Measurements from ENCODE around the gene ZNF831. TPM values are rescaled to one million over a fixed set of nuclear protein-coding genes. Genes with fewer than 3 reads are reported as not detected.

ZNF831 gene
- total RNA-seq, 1 donor, result not detected

DNA sequence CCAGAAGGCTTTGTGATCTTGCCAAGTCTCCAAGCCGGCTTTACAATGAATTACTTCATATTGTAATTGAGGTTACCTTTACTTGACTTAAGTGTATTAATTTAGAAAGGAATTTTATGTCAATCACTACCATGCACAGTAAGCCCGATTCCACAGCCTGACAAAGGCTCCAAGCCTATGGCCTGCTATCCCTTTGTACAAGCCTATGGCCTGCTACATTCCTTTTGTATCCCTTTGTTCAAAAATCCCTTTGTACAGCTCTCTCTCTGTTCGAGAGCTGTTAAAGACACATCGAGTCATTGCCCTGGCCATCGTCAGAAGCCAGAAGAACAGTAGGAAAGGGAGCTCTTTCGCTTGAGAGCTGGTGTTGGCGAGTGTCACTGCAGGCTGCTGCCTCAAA is 134.1 kb downstream of the ZNF831 start:
- no peaks in the 10 kb centered on the region for H3K79me2 ChIP-seq (ENCODE audit: insufficient read depth, low read length)
- H3K4me1 ChIP-seq (ENCODE audit: insufficient read depth, low read length), result no peaks in the 10 kb centered on the region
- H3K4me2 ChIP-seq (ENCODE audit: insufficient read depth, low read length), result no peak overlapping the region
- H2AFZ ChIP-seq (ENCODE audit: low read length), result no peak overlapping the region
- no peaks in the 10 kb centered on the region for H4K20me1 ChIP-seq (ENCODE audit: insufficient read depth, low read length)
- H3K9me3 ChIP-seq (ENCODE audit: low read depth, low read length), result no peaks in the 10 kb centered on the region
- DNase-seq (ENCODE audit: insufficient read length, low spot score, missing footprints), result no peak
- no peak for TF ChIP-seq CTCF (IDR thresholded peaks at IDR 0.05; ENCODE audit: extremely low read depth, low read depth, low read length)
- H3K27me3 ChIP-seq (ENCODE audit: insufficient read depth, low read length), result no peaks in the 10 kb centered on the region
- H3K4me3 ChIP-seq (ENCODE audit: insufficient read depth, low read length), result no peak overlapping the region
- H3K36me3 ChIP-seq (ENCODE audit: insufficient read depth, low read length), result no peaks in the 10 kb centered on the region
- H3K27ac ChIP-seq (ENCODE audit: low read depth, low read length), result no peak overlapping the region

DNA sequence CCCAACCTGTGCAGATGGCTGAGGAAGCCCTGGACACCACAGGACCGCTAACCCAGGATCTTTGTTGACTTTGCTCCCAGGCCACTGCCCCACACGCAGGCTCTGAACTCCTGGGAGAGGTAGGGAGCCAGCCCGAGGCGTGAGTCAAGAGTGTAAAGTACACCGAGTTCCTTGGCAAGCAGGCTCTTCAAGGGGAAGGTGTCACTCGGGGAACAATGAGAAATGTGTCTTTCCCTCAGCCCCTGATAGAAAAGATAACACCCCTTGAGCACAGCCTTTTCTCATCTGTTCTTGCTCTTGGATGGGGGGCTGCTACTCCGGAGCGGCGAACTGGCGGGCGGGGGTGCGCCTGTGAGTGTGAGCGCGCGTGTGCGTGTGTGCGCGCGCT is 136.3 kb downstream of the ZNF831 start:
- Histone ChIP-seq H3K4me1 (ENCODE audit: insufficient read depth, low read length) (no peaks in the 10 kb centered on the region), H3K4me3 (ENCODE audit: insufficient read depth, low read length) (no peak overlapping the region), H4K20me1 (ENCODE audit: insufficient read depth, low read length) (no peaks in the 10 kb centered on the region), H3K4me2 (ENCODE audit: insufficient read depth, low read length) (no peak overlapping the region), H2AFZ (ENCODE audit: low read length) (no peak overlapping the region), H3K9me3 (ENCODE audit: low read depth, low read length) (no peaks in the 10 kb centered on the region), H3K79me2 (ENCODE audit: insufficient read depth, low read length) (no peaks in the 10 kb centered on the region), H3K27me3 (ENCODE audit: insufficient read depth, low read length) (no peaks in the 10 kb centered on the region), H3K27ac (ENCODE audit: low read depth, low read length) (no peak overlapping the region), H3K36me3 (ENCODE audit: insufficient read depth, low read length) (no peaks in the 10 kb centered on the region)
- TF ChIP-seq CTCF (IDR thresholded peaks at IDR 0.05; ENCODE audit: extremely low read depth, low read depth, low read length), result no peak
- DNase-seq (ENCODE audit: insufficient read length, low spot score, missing footprints), result no peak

GRCh38 chr20:59300333-59301081 is 136.9 kb downstream of the ZNF831 start, which contains the start of gene EDN3:
EDN3 (plus strand) TSS chr20:59300611; CDS start chr20:59300813, 202 bp downstream.
- Histone ChIP-seq H2AFZ (ENCODE audit: low read length) (no peak within 1 kb of the TSS), H3K36me3 (ENCODE audit: insufficient read depth, low read length) (no peaks in the 10 kb centered on the region), H3K27ac (ENCODE audit: low read depth, low read length) (no peak within 1 kb of the TSS), H4K20me1 (ENCODE audit: insufficient read depth, low read length) (no peaks in the 10 kb centered on the region), H3K4me3 (ENCODE audit: insufficient read depth, low read length) (no peak within 1 kb of the TSS), H3K27me3 (ENCODE audit: insufficient read depth, low read length) (no peaks in the 10 kb centered on the region), H3K9me3 (ENCODE audit: low read depth, low read length) (no peaks in the 10 kb centered on the region), H3K4me2 (ENCODE audit: insufficient read depth, low read length) (no peak within 1 kb of the TSS), H3K4me1 (ENCODE audit: insufficient read depth, low read length) (no peaks in the 10 kb centered on the region), H3K79me2 (ENCODE audit: insufficient read depth, low read length) (no peaks in the 10 kb centered on the region)
- DNase-seq (ENCODE audit: insufficient read length, low spot score, missing footprints), result no peak
- TF ChIP-seq CTCF (IDR thresholded peaks at IDR 0.05; ENCODE audit: extremely low read depth, low read depth, low read length), result no peak

GRCh38 chr20:59301343-59302007 is 137.9 kb downstream of the ZNF831 start:
- TF ChIP-seq CTCF (IDR thresholded peaks at IDR 0.05; ENCODE audit: extremely low read depth, low read depth, low read length), result no peak
- Histone ChIP-seq H3K4me3 (ENCODE audit: insufficient read depth, low read length) (no peak overlapping the region), H3K27me3 (ENCODE audit: insufficient read depth, low read length) (no peaks in the 10 kb centered on the region), H3K27ac (ENCODE audit: low read depth, low read length) (no peak overlapping the region), H2AFZ (ENCODE audit: low read length) (no peak overlapping the region), H4K20me1 (ENCODE audit: insufficient read depth, low read length) (no peaks in the 10 kb centered on the region), H3K4me1 (ENCODE audit: insufficient read depth, low read length) (no peaks in the 10 kb centered on the region), H3K36me3 (ENCODE audit: insufficient read depth, low read length) (no peaks in the 10 kb centered on the region), H3K4me2 (ENCODE audit: insufficient read depth, low read length) (no peak overlapping the region), H3K9me3 (ENCODE audit: low read depth, low read length) (no peaks in the 10 kb centered on the region), H3K79me2 (ENCODE audit: insufficient read depth, low read length) (no peaks in the 10 kb centered on the region)
- DNase-seq (ENCODE audit: insufficient read length, low spot score, missing footprints), result no peak
